Neural progenitor cell (in vitro differentiated cells): ENCODE measurements around the gene PUSL1. TPM values are rescaled to one million over a fixed set of nuclear protein-coding genes. Genes with fewer than 3 reads are reported as not detected.

Experiments used
- DNase-seq: peaks from one replicate; pipeline ENCODE4 v3.0.0-alpha.2; 2016; ENCODE audit warnings: low spot score
- H2AFZ ChIP-seq: fragments of 200-600 bp; sonication (generic); replicated peaks from 2 replicates; pipeline ENCODE4 v1.6.1; 2016; ENCODE audit warnings: antibody characterized with exemption
- H3F3A ChIP-seq: fragments of 200-600 bp; sonication (generic); 2 replicates; pipeline ENCODE4 v1.6.1; 2016; ENCODE audit warnings: antibody characterized with exemption, low read depth
- H3K27ac ChIP-seq: fragments of 200-600 bp; sonication (generic); 2 replicates; pipeline ENCODE4 v1.5.1; 2016; ENCODE audit warnings: mild to moderate bottlenecking
- H3K27me3 ChIP-seq: fragments of 200-600 bp; sonication (generic); 2 replicates; pipeline ENCODE4 v1.6.1; 2016; ENCODE audit warnings: mild to moderate bottlenecking, moderate library complexity
- H3K36me3 ChIP-seq: fragments of 200-600 bp; sonication (generic); 2 replicates; pipeline ENCODE4 v1.5.1; 2016
- H3K4me1 ChIP-seq: fragments of 200-600 bp; sonication (generic); 2 replicates; pipeline ENCODE4 v1.6.1; 2016; ENCODE audit warnings: mixed run types
- H3K4me2 ChIP-seq: fragments of 200-600 bp; sonication (generic); 2 replicates; pipeline ENCODE4 v1.6.1; 2016
- H3K4me3 ChIP-seq: fragments of 200-600 bp; sonication (generic); 2 replicates; pipeline ENCODE4 v1.5.1; 2016
- H3K79me2 ChIP-seq: fragments of 200-600 bp; sonication (generic); 2 replicates; pipeline ENCODE4 v1.6.1; 2016; ENCODE audit warnings: low read depth
- H3K9ac ChIP-seq: fragments of 200-600 bp; sonication (generic); 2 replicates; pipeline ENCODE4 v1.6.1; 2016
- H3K9me3 ChIP-seq: fragments of 200-600 bp; sonication (generic); 2 replicates; pipeline ENCODE4 v1.5.1; 2016; ENCODE audit warnings: low read depth
- H4K20me1 ChIP-seq: fragments of 200-600 bp; sonication (generic); 2 replicates; pipeline ENCODE4 v1.6.1; 2016; ENCODE audit warnings: low read depth
- H3K27ac Mint-ChIP-seq: 3 replicates; pipeline ENCODE4 v1.8.0; 2021; ENCODE audit warnings: mixed read lengths
- H3K27me3 Mint-ChIP-seq: 2 replicates; pipeline ENCODE4 v1.8.0; 2022; ENCODE audit warnings: low read depth, mild to moderate bottlenecking, inconsistent platforms, moderate library complexity, mixed read lengths; ENCODE audit not compliant: insufficient read depth
- H3K36me3 Mint-ChIP-seq: 3 replicates; pipeline ENCODE4 v1.8.0; 2021; ENCODE audit warnings: mixed read lengths
- H3K4me1 Mint-ChIP-seq: 3 replicates; pipeline ENCODE4 v1.8.0; 2021; ENCODE audit warnings: mixed read lengths
- H3K4me3 Mint-ChIP-seq: 3 replicates; pipeline ENCODE4 v1.8.0; 2021; ENCODE audit warnings: mild to moderate bottlenecking, moderate library complexity, mixed read lengths
- H3K9me3 Mint-ChIP-seq: 3 replicates; pipeline ENCODE4 v1.8.0; 2020; ENCODE audit warnings: mixed read lengths
- EZH2 ChIP-seq: fragments of 200-600 bp; sonication (generic); IDR thresholded peaks from 2 replicates; pipeline ENCODE4 v1.6.1; 2017; ENCODE audit warnings: antibody characterized with exemption, mild to moderate bottlenecking, moderate library complexity
- EZH2phosphoT487 ChIP-seq: fragments of 200-600 bp; sonication (generic); IDR thresholded peaks from 2 replicates; pipeline ENCODE4 v1.6.1; 2017; ENCODE audit warnings: antibody characterized with exemption
- total RNA-seq: library from RNA; depleted of rRNA; stranded (reverse); fragments of >200 nt; gene quantifications from 2 replicates; pipeline ENCODE4 v1.2.3, GENCODE V29; 2015; ENCODE audit warnings: low replicate concordance
- TF ChIP-seq, protein P1 (sequence below): fragments of 200-600 bp; sonication (generic); IDR thresholded peaks from 2 replicates; pipeline ENCODE4 v1.5.1; 2017; ENCODE audit warnings: antibody characterized with exemption, mild to moderate bottlenecking

Gene PUSL1
- total RNA-seq, 1 donor from 2014 or later = 3.7 TPM

DNA sequence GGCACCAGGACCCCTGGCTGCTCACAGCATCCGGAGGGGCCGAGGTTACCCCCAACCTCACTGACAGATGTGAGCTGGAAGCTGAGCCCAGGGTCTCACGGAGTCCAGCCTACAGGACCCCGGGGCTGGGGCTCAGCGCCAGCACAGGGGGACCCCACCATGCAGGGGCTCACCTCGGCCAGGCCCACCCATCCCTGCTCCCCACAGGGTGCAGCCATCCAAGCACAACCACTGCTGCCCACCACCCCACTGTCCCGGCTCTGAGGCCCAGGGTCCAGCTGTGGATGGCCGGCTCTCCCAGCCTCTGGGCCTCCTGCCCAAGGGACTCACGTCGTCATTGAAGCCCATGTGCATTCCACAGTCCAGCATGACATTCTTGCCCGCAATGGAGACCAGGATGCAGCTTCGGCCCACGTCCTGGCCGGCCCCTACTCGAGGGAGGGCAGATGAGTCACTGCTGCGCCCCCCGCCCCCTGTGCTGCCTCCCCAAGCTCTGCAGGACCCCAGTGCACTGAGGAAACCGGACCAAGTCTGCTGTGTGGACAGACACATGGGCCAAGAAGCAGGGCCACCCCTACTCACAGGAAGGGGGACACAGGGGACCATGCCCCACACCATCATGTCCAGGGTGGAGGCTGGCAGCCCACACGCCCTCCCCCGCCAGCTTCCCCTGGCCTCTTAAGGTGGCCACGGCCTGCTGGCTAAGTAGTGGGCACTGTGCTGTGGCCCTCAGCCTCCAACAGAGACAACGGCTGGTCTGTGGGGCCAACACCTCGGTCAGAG lies 12.5 kb downstream of the PUSL1 start:
- no peaks in the 10 kb centered on the region for H3K9me3 ChIP-seq
- peaks cover 91% of the 10 kb centered on the region for H3K79me2 ChIP-seq
- H3K4me1 Mint-ChIP-seq = peaks cover 16% of the 10 kb centered on the region
- DNase-seq = no peak
- peaks cover 13% of the 10 kb centered on the region for H3F3A ChIP-seq
- peaks cover 9% of the 10 kb centered on the region for H3K4me1 ChIP-seq
- no peak overlapping the region for H3K4me2 ChIP-seq
- no peaks in the 10 kb centered on the region for H3K9me3 Mint-ChIP-seq
- peaks cover 80% of the 10 kb centered on the region for H4K20me1 ChIP-seq
- H3K4me3 ChIP-seq = no peak overlapping the region
- peaks cover 12% of the 10 kb centered on the region for H3K27me3 Mint-ChIP-seq
- H3K36me3 Mint-ChIP-seq = peaks cover 10% of the 10 kb centered on the region
- no peak overlapping the region for H3K9ac ChIP-seq
- no peaks in the 10 kb centered on the region for H3K27me3 ChIP-seq
- no peak overlapping the region for H2AFZ ChIP-seq
- H3K4me3 Mint-ChIP-seq = no peak overlapping the region
- H3K36me3 ChIP-seq = no peaks in the 10 kb centered on the region
- TF ChIP-seq EZH2 (no peak), EZH2phosphoT487 (no peak)
- TF ChIP-seq, protein P1, sequence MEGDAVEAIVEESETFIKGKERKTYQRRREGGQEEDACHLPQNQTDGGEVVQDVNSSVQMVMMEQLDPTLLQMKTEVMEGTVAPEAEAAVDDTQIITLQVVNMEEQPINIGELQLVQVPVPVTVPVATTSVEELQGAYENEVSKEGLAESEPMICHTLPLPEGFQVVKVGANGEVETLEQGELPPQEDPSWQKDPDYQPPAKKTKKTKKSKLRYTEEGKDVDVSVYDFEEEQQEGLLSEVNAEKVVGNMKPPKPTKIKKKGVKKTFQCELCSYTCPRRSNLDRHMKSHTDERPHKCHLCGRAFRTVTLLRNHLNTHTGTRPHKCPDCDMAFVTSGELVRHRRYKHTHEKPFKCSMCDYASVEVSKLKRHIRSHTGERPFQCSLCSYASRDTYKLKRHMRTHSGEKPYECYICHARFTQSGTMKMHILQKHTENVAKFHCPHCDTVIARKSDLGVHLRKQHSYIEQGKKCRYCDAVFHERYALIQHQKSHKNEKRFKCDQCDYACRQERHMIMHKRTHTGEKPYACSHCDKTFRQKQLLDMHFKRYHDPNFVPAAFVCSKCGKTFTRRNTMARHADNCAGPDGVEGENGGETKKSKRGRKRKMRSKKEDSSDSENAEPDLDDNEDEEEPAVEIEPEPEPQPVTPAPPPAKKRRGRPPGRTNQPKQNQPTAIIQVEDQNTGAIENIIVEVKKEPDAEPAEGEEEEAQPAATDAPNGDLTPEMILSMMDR = no peak
- no peak overlapping the region for H3K27ac Mint-ChIP-seq
- no peak overlapping the region for H3K27ac ChIP-seq

DNA sequence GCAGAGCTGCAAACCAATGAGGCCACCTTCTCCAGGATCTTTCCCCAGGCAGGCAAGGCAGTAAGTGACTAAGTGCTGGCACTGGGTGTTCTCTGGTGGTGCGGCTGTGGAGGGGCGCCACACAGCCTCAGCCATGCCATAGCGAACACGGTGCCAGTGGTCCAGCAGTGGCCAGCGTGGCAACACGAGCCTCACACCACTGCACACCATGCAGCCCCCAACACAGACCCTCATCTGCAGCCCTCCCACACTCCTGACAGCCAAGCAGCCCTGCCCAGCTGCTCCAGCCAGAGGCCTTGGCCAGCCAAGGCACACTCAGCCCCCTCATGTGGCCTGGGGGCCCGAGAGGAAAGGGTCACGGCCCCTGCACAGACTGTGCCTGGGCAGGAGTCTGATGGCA lies 13.1 kb downstream of the PUSL1 start:
- peaks cover 10% of the 10 kb centered on the region for H3K27me3 Mint-ChIP-seq
- H3K36me3 ChIP-seq = no peaks in the 10 kb centered on the region

DNA sequence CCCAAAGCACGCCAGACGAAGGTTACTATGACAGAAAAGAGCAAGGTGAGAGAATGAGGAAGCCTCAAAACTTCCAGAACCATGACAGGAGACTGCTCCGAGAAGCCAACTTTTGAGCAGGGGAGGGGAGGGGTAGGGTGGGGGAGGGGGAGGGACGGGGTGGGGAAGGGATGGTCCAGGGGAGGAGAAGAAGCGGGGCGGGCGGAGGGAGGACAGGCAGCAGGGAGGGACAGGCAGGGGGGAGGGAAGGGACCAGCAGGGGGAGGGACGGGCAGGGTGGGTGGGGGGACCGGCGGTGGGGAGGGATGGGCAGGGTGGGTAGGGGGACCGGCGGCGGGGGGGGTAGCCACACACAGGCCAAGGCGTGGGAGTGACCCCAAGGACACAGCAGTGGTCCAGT lies 14.0 kb downstream of the PUSL1 start:
- Mint-ChIP-seq H3K27ac (no peak overlapping the region), H3K27me3 (peaks cover 13% of the 10 kb centered on the region)
- peaks cover 77% of the 10 kb centered on the region for H3K79me2 ChIP-seq

More for the DNA sequence above, 13.1 kb downstream of the PUSL1 start:
- H4K20me1 ChIP-seq = peaks cover 79% of the 10 kb centered on the region
- DNase-seq = no peak
- no peaks in the 10 kb centered on the region for H3K27me3 ChIP-seq
- H2AFZ ChIP-seq = no peak overlapping the region
- peaks cover 9% of the 10 kb centered on the region for H3K36me3 Mint-ChIP-seq
- H3K27ac Mint-ChIP-seq = no peak overlapping the region
- H3K4me1 Mint-ChIP-seq = peaks cover 11% of the 10 kb centered on the region
- H3K27ac ChIP-seq = no peak overlapping the region
- H3F3A ChIP-seq = peaks cover 7% of the 10 kb centered on the region
- H3K79me2 ChIP-seq = peaks cover 86% of the 10 kb centered on the region
- H3K4me3 Mint-ChIP-seq = no peak overlapping the region
- no peaks in the 10 kb centered on the region for H3K9me3 ChIP-seq
- no peak overlapping the region for H3K9ac ChIP-seq
- H3K4me2 ChIP-seq = no peak overlapping the region
- H3K4me3 ChIP-seq = no peak overlapping the region
- peaks cover 4% of the 10 kb centered on the region for H3K4me1 ChIP-seq
- TF ChIP-seq EZH2 (no peak), EZH2phosphoT487 (no peak)
- TF ChIP-seq, protein P1 = no peak
- no peaks in the 10 kb centered on the region for H3K9me3 Mint-ChIP-seq

More for the DNA sequence above, 14.0 kb downstream of the PUSL1 start:
- Histone ChIP-seq H3K27me3 (no peaks in the 10 kb centered on the region), H3K9ac (no peak overlapping the region), H3K4me1 (peaks cover 4% of the 10 kb centered on the region), H3K4me2 (no peak overlapping the region), H3K9me3 (no peaks in the 10 kb centered on the region), H3K36me3 (no peaks in the 10 kb centered on the region), H3F3A (no peaks in the 10 kb centered on the region), H4K20me1 (peaks cover 70% of the 10 kb centered on the region), H2AFZ (no peak overlapping the region), H3K4me3 (no peak overlapping the region), H3K27ac (no peak overlapping the region)
- Mint-ChIP-seq H3K4me3 (peak overlapping the region; percentile 86), H3K36me3 (peaks cover 7% of the 10 kb centered on the region), H3K4me1 (peaks cover 11% of the 10 kb centered on the region), H3K9me3 (no peaks in the 10 kb centered on the region)
- TF ChIP-seq EZH2 (no peak), EZH2phosphoT487 (no peak)
- TF ChIP-seq, protein P1 = no peak
- DNase-seq = no peak
